ENCODE measurements around the gene TSHB.

DNA sequence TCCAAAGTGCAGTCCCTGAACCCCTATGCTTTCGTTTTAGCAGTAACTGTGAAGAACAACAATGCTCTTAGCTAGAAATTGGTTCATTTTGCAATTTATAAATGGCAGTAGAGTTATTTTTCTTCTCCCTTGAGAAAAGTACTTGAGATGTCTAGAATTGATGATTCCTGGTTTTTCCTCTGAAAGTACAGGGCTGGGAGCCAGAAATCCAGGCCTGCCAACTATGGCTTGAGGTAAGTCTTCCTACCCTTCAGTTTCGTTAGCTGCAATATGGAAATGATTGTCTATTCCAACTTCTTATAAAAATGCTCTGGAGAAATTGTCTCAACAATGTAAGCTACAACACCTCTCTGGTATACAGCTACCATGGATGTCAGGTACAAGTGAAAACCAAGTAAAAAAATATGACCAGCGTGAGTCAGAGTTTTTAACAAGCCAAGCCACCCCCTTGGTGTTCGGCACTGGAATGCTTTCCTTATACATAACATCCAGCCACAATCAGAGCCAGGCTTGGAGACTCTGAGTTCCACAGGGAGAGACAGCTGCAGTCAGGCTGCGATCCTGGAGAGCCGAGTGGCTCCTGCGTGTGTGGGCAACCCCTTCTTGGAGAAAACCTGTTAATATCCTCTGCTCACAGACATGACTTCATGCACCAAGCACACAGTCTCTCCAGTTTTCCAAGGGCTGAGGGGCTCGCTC, 37.7 kb downstream of the TSHB start:
- TF ChIP-seq, protein P1, sequence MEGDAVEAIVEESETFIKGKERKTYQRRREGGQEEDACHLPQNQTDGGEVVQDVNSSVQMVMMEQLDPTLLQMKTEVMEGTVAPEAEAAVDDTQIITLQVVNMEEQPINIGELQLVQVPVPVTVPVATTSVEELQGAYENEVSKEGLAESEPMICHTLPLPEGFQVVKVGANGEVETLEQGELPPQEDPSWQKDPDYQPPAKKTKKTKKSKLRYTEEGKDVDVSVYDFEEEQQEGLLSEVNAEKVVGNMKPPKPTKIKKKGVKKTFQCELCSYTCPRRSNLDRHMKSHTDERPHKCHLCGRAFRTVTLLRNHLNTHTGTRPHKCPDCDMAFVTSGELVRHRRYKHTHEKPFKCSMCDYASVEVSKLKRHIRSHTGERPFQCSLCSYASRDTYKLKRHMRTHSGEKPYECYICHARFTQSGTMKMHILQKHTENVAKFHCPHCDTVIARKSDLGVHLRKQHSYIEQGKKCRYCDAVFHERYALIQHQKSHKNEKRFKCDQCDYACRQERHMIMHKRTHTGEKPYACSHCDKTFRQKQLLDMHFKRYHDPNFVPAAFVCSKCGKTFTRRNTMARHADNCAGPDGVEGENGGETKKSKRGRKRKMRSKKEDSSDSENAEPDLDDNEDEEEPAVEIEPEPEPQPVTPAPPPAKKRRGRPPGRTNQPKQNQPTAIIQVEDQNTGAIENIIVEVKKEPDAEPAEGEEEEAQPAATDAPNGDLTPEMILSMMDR (IDR thresholded peaks at IDR 0.05) = no peak
- TF ChIP-seq POLR2A (IDR thresholded peaks at IDR 0.05) = no peak
